ENCODE data around the gene AIF1L. TPM values are rescaled to one million over a fixed set of nuclear protein-coding genes. Genes with fewer than 3 reads are reported as not detected.

The AIF1L gene
- total RNA-seq, 2 donors from 2014 or later: 4.9 to 11.5 TPM

DNA sequence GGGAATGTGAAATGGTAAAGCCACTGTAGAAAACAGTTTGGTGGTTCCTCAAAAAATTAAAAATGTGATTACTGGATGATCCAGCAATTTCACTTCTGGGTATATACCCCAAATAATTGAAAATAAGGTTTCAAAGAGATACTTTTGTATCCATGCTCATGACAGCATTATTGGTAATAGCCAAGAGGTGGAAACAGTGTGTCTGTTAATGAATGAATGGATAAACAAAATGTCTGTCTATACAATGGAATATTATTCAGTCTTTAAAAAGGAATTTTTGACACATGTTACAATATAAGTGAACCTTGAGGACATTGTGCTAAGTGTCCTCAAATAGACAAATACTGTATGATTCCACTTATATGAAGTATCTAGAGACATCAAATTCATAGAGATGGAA lies 69.2 kb downstream of the AIF1L start:
- H3K36me3 ChIP-seq (replicated peaks in 1 of 2; ENCODE audit: insufficient read depth in 1 of 2, low read depth in 2 of 2): peaks cover 14 to 15% of the 10 kb centered on the region in 2 donors
- H3K27ac ChIP-seq: no peak overlapping the region
- DNase-seq (no peak), ATAC-seq (no peak)
- H3K4me3 ChIP-seq: no peak overlapping the region
- H3K9me3 ChIP-seq: no peaks in the 10 kb centered on the region
- H3K27me3 ChIP-seq: no peaks in the 10 kb centered on the region
- peaks cover 11% of the 10 kb centered on the region for H3K4me1 ChIP-seq
- intact Hi-C loops (cut with DNase I): no loop called here
- TF ChIP-seq, protein P1, sequence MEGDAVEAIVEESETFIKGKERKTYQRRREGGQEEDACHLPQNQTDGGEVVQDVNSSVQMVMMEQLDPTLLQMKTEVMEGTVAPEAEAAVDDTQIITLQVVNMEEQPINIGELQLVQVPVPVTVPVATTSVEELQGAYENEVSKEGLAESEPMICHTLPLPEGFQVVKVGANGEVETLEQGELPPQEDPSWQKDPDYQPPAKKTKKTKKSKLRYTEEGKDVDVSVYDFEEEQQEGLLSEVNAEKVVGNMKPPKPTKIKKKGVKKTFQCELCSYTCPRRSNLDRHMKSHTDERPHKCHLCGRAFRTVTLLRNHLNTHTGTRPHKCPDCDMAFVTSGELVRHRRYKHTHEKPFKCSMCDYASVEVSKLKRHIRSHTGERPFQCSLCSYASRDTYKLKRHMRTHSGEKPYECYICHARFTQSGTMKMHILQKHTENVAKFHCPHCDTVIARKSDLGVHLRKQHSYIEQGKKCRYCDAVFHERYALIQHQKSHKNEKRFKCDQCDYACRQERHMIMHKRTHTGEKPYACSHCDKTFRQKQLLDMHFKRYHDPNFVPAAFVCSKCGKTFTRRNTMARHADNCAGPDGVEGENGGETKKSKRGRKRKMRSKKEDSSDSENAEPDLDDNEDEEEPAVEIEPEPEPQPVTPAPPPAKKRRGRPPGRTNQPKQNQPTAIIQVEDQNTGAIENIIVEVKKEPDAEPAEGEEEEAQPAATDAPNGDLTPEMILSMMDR (IDR thresholded peaks at IDR 0.05): no peak
- TF ChIP-seq POLR2A (IDR thresholded peaks at IDR 0.05): no peak

- H3K27ac ChIP-seq: peak overlapping the region in 2 of 4 donors; percentile 36 to 39
These were observed 70.9 kb downstream of the AIF1L start for GRCh38 chr9:131167146-131167692.

DNA sequence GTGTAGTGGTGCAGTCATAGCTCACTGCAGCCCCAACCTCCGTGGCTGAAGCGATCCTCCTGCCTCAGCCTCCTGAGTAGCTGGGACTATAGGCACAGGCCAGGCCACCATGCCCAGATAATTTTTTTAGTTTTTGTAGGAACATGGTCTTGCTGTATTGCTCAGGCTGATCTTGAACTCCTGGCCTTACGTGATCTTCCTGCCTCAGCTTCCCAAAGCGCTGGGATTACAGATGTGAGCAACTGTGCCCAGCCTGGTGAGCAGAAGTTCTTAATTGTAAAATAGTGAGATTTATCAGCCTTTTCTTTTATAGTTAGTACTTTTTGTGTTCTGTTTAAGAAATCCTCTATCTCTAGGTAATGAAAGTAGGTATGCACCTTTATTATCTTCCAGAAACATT lies 71.6 kb downstream of the AIF1L start:
- Histone ChIP-seq H3K9me3 (no peaks in the 10 kb centered on the region), H3K27me3 (no peaks in the 10 kb centered on the region), H3K36me3 (replicated peaks in 1 of 2; ENCODE audit: insufficient read depth in 1 of 2, low read depth in 2 of 2) (peaks cover 5 to 16% of the 10 kb centered on the region in 2 donors), H3K27ac (peak overlapping the region in 1 of 4 donors; percentile 36), H3K4me1 (peaks cover 11% of the 10 kb centered on the region), H3K4me3 (no peak overlapping the region)
- ATAC-seq (no peak), DNase-seq (no peak)
- intact Hi-C loops (cut with DNase I): no loop called here
- WGBS, 2 donors: 88 to 90% methylated on average over 4 of the region's 4 CpGs
- no peak for TF ChIP-seq POLR2A (IDR thresholded peaks at IDR 0.05)
- TF ChIP-seq, protein P1 (IDR thresholded peaks at IDR 0.05): no peak

More at GRCh38 chr9:131167146-131167692, 70.9 kb downstream of the AIF1L start:
- no peaks in the 10 kb centered on the region for H3K9me3 ChIP-seq
- peaks cover 8 to 16% of the 10 kb centered on the region in 2 donors for H3K36me3 ChIP-seq (replicated peaks in 1 of 2; ENCODE audit: insufficient read depth in 1 of 2, low read depth in 2 of 2)
- TF ChIP-seq, protein P1 (IDR thresholded peaks at IDR 0.05): no peak
- no peak for TF ChIP-seq POLR2A (IDR thresholded peaks at IDR 0.05)
- 23 to 27% methylated on average over 6 of the region's 6 CpGs for WGBS, 2 donors
- intact Hi-C loops (cut with DNase I): no loop called here
- no peaks in the 10 kb centered on the region for H3K27me3 ChIP-seq
- DNase-seq: peak in 3 of 4 donors; percentile 36 to 54 (median 45)
- H3K4me1 ChIP-seq: peaks cover 11% of the 10 kb centered on the region
- no peak overlapping the region for H3K4me3 ChIP-seq
- peak; percentile 63 for ATAC-seq

DNA sequence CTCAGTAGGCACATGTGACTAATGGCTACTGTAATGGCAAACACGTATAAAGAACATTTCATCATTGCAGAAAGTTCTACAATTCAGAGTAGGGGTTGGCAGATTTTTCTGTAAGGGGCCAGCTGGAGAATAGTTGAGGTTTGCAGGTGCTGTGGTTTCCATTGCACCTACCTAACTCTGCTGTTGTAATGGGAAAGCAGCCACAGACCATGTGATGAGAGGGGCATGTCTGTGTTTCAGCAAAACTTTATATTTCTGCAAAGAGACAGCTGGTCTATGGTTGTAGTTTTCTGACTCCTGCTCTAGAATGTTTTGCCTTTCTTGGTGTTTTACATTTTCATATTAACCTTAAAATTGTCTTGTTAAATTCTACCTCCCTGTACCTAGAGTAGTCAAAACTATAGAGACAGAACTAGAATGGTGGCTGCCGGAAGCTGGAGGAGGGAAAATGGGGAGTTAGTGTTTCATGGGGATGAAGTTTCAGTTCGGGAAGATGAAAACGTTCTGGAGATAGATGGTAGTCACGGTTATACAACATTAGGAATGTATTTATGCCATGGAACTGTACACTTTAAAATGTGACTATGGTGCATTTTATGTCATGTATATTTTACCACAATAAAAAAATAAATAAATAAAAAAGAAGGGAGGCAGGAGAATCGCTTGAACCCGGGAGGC lies 73.4 kb downstream of the AIF1L start:
- no peak for DNase-seq
- Histone ChIP-seq H3K4me1 (peaks cover 11% of the 10 kb centered on the region), H3K27ac (no peak overlapping the region), H3K4me3 (no peak overlapping the region), H3K27me3 (no peaks in the 10 kb centered on the region), H3K9me3 (no peaks in the 10 kb centered on the region), H3K36me3 (replicated peaks in 1 of 2; ENCODE audit: insufficient read depth in 1 of 2, low read depth in 2 of 2) (peaks cover 2 to 6% of the 10 kb centered on the region in 2 donors)
- intact Hi-C loops (cut with DNase I): no loop called here
- no peak for ATAC-seq
- TF ChIP-seq, protein P1 (IDR thresholded peaks at IDR 0.05): no peak
- no peak for TF ChIP-seq POLR2A (IDR thresholded peaks at IDR 0.05)
- WGBS, 2 donors: 90 to 92% methylated on average over 7 of the region's 7 CpGs

Small RNAs within 50 kb of the gene (small RNA-seq; reads per million reads assigned to genes)
- not detected for gene RNU6-881P

Other genes starting within 250 kb of the AIF1L start
- not detected for gene QRFP, start 199.7 kb upstream of the AIF1L start, total RNA-seq
- under 1 TPM in 1 of 2 donors, not detected in 1; 0.78 TPM for gene FIBCD1, start 157.3 kb upstream of the AIF1L start, total RNA-seq
- gene LAMC3, start 87.4 kb upstream of the AIF1L start, total RNA-seq: 10 to 100 TPM in 1 of 2 donors, 1 to 10 TPM in 1; 3.9 to 16.8 TPM
- gene NUP214, start 29.1 kb downstream of the AIF1L start, total RNA-seq: 10 to 100 TPM; 24.7 to 29.6 TPM
- gene FAM78A, start 180.0 kb downstream of the AIF1L start, total RNA-seq: under 1 TPM; under 0.01 to 0.78 TPM
- gene PLPP7, start 193.2 kb downstream of the AIF1L start, total RNA-seq: 1 to 10 TPM; 2.1 to 3.6 TPM